ENCODE measurements around the gene C14orf119.

The C14orf119 gene

GRCh38 chr14:23095196-23096108 is at the start of gene C14orf119:
Gene C14orf119, plus strand, starts transcription at chr14:23095505. Its CDS starts 2,154 bp downstream, at chr14:23097659.
- peak; percentile 98 for DNase-seq (ENCODE audit: low read depth in 2 of 2)

GRCh38 chr14:23047034-23047634 is 48.2 kb upstream of the C14orf119 start:
- no peak for DNase-seq (ENCODE audit: low read depth in 2 of 2)

GRCh38 chr14:23047751-23048693 is 47.3 kb upstream of the C14orf119 start:
- no peak for DNase-seq (ENCODE audit: low read depth in 2 of 2)

DNA sequence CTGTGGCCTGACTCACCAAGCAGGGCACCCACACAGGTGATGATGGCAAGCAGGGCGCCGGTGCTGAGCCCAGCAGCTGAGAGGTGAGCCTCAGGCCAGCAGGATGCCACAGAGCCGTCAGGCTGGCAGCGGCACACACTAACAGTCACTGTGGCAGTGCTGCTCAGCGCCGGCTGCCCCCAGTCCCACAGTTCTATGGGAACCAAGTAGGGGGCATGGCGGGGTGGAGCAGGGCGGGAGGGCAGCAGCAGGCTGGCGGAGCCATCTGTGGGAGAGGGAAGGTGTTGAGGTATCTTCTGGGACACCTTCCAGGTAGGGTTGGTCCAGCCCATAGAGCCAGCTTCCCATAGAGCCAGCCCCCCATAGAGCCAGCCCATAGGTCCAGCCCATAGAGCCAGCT is 46.3 kb upstream of the C14orf119 start:
- no peak for DNase-seq (ENCODE audit: low read depth in 2 of 2)

- DNase-seq (ENCODE audit: low read depth in 2 of 2), result no peak
These were observed 43.9 kb upstream of the C14orf119 start for GRCh38 chr14:23051141-23052057.

GRCh38 chr14:23052182-23052623 is 43.1 kb upstream of the C14orf119 start:
- DNase-seq (ENCODE audit: low read depth in 2 of 2), result no peak

DNA sequence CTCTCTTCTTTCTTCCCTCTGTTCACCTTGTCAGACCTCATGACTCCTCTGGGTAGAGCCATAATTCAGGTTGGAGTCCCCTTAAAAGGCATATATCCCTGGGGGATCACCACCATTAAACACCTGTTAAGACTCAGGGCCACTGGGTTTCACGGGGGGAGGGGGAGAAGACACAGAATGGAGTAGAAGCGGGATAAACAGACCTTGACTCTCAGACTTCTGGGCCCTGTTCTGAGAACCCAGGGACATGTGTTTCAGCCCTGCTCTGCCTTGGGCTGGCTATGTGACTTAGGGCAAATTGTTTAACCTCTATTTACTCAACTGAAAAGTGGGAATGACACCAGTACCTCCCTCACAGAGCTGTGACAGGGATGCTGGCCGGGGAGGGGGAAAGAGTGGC is 42.6 kb upstream of the C14orf119 start:
- no peak for DNase-seq (ENCODE audit: low read depth in 2 of 2)

DNA sequence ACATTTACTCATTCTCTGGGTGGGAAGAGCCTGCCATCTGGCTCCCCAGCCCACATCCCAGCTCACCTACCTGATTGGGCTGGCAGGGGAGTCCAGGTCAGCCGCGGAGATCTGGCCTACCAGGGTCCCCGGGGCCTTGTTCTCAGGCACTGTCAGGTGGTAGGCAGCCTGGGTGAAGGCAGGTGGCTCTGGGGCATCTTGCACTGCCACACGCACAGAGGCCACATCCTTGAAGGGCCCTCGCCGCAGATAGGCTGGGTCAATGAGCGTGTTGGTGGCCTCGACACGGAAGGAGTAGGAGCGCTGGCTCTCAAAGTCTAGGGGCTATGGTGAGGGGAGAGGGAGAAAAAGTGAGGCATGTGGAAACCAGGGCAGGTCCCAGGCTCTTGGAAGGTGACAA is 41.9 kb upstream of the C14orf119 start:
- DNase-seq (ENCODE audit: low read depth in 2 of 2), result no peak

- DNase-seq (ENCODE audit: low read depth in 2 of 2), result no peak
These were observed 41.1 kb upstream of the C14orf119 start for GRCh38 chr14:23054000-23054811.

GRCh38 chr14:23055147-23055550 is 40.2 kb upstream of the C14orf119 start:
- DNase-seq (ENCODE audit: low read depth in 2 of 2), result no peak

DNA sequence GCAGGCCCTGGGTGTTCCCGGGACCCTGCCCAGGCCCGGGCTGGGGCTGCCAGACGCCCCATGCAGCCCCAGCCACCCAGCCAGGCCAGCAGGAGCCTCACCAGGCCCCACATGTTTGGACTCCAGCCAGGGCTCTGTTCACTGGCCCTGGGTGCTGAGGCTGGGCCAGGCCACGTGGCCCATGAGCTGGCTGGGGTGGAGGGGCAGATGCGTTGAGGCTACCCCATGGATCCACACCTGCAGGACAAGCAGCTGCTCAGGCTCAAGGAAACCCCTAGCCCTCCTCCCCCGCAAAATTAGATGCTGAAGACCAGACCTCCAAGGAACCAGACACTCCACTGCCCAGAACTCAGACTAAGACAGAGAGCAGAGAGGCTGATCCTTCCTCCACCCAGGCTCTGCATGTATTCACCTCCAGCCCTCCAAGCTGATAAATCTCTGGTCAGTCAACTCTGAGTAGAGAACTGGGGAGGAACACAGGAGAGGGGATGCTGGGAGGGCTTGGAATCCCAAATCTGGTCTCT is 39.6 kb upstream of the C14orf119 start:
- no peak for DNase-seq (ENCODE audit: low read depth in 2 of 2)

GRCh38 chr14:23056145-23056955 is 39.0 kb upstream of the C14orf119 start:
- DNase-seq (ENCODE audit: low read depth in 2 of 2), result peak in 1 of 2 donors; percentile 38

DNA sequence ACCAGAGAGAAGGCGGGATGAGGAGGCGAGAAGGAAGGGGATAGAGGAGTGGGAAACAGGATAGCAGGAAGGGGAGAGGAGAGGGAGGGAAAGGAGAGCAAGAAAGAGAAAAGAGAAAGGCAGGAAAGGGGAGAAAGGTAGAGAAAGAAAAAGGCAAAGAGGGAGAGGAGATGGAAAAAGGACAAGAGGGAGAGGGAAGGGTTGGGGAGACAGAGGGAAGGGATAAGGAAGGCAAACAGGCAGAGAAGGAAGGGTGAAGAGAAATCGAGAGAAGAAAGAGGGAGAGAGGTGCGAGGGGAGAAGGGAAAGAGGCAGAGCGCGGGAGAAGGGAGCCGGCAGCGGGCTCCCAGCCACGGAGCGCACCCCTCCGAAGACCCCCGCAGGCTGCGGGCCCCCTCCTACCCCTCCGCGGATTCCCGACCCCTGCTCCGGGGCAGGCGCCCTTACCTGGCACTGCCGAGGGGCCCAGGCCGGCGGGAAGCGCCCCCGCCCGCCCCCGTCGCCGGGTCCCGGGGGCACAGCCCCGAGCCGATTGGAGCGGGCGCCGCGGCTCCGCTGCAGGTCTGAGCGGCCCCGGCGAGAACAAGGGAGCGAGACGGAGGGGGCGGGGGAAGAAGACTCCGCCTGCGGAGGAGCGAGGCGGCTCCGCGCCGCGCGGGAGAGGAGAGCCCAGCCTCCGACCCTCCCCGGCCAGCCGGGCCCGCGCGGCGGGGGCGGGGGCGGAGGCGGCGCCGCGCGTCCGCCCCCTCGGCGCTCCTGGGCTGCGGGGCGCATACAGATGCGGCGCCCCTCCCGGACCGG is 38.1 kb upstream of the C14orf119 start, which contains the start of gene CDH24:
TSS of gene CDH24 (minus strand) at position 565 of the 801 bp plus-strand sequence. CDS start 1,787 bp downstream, outside the sequence.
- peak; percentile 30 to 50 for DNase-seq (ENCODE audit: low read depth in 2 of 2)

DNA sequence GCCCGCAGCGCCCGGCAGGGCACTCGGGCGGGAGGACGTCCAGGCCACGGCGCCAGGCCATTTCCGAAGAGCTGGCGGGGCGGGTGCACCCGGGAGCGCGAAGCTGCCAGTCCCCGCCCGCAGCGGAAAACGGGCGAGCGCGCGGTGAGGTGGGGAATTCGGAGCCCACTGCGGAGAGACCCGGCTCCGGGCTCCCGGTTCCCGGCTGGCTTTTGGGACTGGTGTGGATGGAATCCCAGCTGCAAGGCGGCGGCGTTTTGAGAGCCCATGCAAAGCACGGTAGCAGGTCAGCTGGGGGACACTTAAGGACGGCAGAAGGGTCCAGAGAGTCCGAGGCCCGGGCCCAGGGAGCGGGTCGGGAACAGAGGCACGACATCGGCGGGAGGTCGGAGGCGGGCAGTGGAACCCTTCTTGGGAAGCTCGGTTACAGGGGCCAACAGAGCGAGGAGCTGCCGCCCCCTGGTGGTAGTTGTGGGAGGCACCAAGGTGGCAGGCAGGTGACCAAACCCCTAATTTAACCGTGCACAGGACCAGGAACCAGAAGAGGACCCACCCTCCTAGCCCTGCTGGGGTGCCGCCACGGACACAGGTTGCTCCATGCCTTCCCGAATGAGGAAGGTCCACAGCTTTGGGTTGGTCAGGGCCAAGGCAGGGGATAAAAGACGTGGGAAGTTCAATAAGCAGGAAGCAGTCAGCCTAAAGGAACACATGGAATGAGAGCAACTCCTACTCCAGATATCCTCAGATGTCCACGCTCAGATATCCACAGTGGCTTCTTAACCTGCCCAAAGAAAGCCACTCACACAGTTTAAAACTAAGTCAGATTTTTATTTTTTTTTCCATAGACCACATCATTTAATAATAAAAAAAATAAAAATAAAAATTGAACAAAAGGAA is 37.3 kb upstream of the C14orf119 start:
- peak; percentile 71 to 81 for DNase-seq (ENCODE audit: low read depth in 2 of 2)

GRCh38 chr14:23058654-23059504 is 36.4 kb upstream of the C14orf119 start:
- DNase-seq (ENCODE audit: low read depth in 2 of 2), result no peak
